Smooth muscle cell of the brain vasculature (primary cell): Measurements from ENCODE around the gene SUMF2.
"Not testable (repeated sequence)": the region's sequence is repeated elsewhere in the genome, so short reads cannot be mapped to it uniquely, and the experiment has no call there.

Source experiments
- DNase-seq: peaks from one replicate; pipeline ENCODE4 v3.0.0-alpha.2; 2012; ENCODE audit warnings: low read depth, low spot score

Gene SUMF2

GRCh38 chr7:56106108-56107073 is 42.3 kb downstream of the SUMF2 start, which contains the start of gene CHCHD2:
Gene CHCHD2 (minus strand): TSS chr7:56106476. CDS start chr7:56106413, 63 bp downstream.
- DNase-seq, result peak; percentile 96

- DNase-seq, result no peak
Measured at GRCh38 chr7:56107954-56108258, 43.8 kb downstream of the SUMF2 start.

- no peak for DNase-seq
Measured at GRCh38 chr7:56110611-56111010, 46.5 kb downstream of the SUMF2 start.

GRCh38 chr7:56112244-56112643 is 48.2 kb downstream of the SUMF2 start:
- DNase-seq, result not testable (repeated sequence)

GRCh38 chr7:56115852-56116538 is 51.9 kb downstream of the SUMF2 start, which contains the start of gene NUPR2:
Gene NUPR2 (minus strand): TSS chr7:56116417. CDS start chr7:56116314, 103 bp downstream.
- DNase-seq, result no peak

GRCh38 chr7:56121440-56121839 is 57.4 kb downstream of the SUMF2 start:
- no peak for DNase-seq

- DNase-seq, result no peak
Measured at GRCh38 chr7:56124981-56125380, 60.9 kb downstream of the SUMF2 start.

- no peak for DNase-seq
Measured at GRCh38 chr7:56125831-56126230, 61.7 kb downstream of the SUMF2 start.

- DNase-seq, result no peak
Measured at GRCh38 chr7:56127241-56127975, 63.3 kb downstream of the SUMF2 start.
